Activated CD8-positive, alpha-beta memory T cell treated with anti-CD3 and anti-CD28 coated beads, Interleukin-2, amount 50 U/mL, for 24 hours (primary cell): ENCODE results near the gene CIB4.
"Not testable (repeated sequence)": the region's sequence is repeated elsewhere in the genome, so short reads cannot be mapped to it uniquely, and the experiment has no call there.

ENCODE experiments used
- DNase-seq: peaks from one replicate; pipeline ENCODE4 v3.0.0-alpha.2; 2020; ENCODE audit errors: extremely low read depth

CIB4 gene

DNA sequence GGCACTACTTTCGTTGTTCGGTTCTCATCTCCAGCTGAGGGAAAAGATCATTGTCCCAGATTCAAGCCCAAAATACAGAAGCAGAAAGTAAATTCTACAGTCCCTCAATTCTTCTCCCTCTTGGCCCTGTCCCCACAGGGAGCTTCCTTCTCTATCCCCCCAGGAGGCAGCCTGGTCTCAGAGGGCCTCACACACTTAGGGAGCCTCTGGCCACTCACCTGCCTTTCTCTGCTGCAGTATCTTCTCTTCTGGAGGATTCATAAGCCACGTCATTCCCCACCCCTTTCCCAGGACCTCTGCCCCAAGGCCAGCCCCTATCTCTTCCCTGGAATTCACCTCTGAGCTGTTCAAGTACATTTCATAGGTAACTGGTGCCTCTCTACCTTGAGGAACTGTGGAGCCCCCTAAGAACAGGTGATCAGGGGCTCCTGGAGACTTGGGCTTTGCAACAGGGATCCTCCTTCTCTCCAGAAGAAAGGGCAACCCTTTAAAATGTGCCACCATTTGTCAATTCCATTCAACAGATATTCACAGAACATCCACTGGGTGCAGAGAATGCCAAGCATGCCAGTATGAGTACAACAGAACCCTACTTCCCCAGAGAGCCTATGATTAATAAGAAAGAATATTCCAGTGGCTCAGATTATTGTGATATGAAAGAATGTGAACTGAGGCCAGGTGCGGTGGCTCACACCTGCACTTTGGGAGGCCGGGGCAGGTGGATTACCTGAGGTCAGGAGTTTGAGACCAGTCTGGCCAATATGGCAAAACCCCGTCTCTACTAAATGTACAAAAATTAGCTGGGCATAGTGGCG is 72.9 kb downstream of the CIB4 start:
- no peak for DNase-seq

DNA sequence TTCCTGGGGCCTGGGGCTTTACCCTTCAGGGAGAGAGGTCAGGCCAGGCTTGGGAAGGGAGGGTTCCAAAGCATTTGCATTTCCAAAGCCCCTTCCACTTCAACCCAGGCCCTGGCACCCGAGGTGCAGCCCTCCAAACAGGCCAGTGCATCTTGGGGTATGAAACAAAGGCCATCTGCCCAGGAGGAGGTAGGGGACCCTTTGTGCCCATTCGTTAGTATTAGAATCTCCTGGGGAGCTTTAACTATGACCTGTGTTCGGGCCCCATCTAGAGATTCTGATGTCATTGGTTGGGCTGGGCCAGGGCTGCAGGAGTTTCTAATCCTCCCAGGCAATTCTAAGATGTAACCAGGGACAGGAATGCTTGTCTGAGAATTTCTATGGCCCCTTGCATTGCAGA is 73.6 kb downstream of the CIB4 start:
- DNase-seq: no peak

DNA sequence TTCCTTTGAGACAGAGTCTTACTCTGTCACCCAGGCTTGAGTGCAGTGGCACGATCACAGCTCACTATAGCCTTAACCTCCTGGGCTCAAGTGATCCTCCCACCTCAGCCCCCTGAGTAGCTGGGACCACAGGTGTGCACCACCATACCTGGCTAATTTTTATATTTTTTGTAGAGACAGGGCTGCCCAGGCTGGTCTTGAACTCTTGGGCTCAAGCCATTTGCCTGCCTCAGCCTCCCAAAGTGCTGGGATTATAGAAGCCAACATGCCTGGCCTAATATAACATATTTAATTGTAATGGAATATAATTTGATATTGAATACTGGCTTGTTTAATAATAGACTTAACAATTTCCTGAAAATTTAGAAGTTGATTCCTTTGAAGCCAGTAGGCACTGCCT is 74.4 kb downstream of the CIB4 start:
- DNase-seq: not testable (repeated sequence)

DNA sequence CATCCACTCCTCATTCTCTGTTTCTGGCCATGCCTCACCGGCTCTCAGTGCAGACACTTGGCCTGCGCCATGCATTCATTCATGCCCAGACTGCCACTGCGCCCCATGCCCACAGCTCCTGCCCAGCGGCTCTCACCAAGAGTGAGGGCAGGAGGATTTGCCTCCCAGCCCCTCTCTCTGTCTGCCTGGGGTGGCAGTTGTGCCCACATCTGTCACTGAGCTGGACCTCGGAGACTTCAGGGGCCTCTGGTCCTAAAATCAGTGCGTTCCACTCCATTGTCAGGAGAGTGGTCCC is 75.1 kb downstream of the CIB4 start:
- no peak for DNase-seq

DNA sequence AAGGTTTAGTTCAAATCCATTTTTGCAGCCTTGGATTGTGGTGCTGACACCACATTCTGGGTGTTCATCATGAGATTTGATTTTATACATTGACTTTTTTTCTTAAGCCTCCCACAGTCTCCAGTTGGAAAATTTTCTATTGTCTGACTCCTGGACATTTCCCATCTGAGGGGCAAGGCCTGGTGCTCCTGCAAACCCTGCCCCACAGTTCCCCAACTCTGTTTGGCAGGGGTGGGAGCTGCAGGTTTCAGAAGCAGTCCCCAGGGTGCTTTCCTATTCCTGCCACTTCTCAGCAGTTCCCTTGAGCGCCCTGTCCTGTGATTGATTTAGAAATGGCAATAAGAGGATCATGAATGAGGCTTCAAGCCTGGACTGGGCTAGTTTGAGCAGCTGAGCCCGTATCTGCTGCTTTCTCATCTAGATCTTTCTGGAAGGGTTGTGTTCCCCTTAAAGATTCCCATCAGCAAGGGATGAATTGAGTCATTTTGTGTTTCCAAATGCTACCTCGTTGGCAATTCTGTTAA is 77.0 kb downstream of the CIB4 start:
- DNase-seq: no peak

DNA sequence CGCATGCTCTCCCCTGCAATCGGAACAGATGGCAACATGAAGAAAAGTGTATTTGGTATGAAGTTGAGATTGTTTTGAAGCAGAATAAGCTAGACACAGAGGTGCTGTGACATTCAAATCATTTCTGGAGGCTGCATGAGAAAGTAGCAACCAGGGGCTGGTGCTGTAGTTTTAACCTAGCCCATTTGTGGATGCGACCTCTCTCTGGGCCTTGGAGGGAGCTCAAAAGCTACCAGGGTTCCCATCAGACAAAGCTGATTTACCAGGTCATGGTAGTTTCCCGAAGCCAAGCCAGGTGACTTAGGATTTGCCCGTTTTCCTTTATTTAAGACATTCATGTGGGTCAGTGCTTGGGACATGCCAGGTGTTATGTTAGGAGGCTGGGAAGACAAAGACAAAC is 77.5 kb downstream of the CIB4 start:
- DNase-seq: no peak

DNA sequence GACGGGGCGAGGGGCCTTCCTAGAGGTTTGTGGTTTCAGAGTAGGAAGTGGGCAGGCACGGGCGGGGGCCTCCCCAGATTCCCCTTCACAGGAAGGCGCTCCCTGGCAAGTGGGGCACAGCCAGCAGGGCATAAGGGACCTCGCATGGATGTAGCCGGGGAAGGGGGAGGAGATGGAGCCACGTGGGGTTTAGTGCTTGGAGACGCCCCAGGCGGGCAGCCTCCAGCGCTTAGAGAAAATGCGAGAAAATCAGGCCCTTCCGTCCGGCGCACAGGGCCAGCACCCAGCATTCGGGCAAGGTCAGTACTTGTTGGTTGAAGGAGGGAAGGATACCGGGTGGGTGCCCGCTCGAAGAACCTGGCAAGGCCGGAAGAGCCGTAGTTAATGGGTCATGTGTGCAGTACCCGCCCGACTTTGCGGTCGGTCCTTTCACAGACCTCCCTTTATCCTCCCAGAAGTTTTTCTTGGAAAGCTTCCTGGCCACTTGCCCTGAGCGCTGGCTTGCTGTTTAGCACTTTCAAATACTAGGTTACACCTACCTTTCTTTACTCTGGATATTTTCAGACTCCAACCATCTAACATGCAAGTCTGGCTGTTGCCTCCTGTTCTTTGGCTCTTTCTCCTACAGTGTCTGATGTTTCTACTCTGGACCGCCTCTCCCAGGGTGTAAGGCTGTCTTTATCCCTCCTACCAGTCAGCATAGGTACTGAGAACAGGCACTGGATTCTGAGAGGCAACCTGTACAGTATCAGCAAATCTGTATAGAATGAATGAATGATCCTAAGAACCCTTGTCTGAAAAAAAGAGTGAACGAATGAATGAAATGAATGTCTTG is 78.1 kb downstream of the CIB4 start:
- DNase-seq: no peak

DNA sequence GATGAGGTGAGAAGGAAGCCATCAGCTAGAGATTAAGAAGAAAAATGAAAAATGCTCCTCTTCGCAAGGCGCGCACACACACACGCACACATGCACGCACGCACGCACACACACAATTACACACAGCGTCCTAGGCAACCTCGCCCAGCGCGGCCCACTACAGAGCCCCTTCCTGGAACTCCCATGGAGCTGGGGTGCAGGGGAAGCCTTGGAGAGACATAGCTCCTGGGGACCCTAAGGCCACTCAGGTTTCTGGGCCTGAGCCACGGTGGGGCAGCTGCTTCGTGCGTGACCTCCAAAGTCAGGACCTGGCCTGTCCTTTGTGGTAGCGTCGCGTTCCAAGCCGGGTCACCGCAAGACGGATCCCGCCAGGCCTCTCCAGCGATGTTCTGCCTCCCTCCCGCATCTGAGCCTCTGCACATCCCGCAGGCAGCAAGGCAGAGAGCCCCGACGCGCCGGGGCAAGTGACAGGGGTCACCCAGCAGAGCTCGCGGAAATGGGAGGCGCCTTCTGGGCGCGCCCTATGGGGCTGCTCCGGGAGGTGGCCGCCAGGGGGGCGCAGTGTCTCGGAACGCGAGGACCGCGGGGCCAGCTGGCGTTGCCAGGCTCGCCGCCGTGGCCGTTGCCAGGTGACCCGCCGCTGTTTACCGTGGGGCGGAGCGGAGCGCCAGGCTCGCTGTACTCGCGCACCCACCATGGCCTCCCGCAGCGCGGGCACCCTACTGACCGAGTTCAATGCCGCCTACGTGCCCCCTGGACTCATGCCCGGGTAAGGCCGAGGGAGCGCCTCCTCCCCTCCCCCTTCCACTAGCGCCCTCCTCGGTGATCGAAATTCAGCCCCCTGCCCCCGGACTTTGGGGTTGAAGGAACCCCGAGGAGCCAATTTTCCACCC is 79.0 kb downstream of the CIB4 start:
- no peak for DNase-seq

DNA sequence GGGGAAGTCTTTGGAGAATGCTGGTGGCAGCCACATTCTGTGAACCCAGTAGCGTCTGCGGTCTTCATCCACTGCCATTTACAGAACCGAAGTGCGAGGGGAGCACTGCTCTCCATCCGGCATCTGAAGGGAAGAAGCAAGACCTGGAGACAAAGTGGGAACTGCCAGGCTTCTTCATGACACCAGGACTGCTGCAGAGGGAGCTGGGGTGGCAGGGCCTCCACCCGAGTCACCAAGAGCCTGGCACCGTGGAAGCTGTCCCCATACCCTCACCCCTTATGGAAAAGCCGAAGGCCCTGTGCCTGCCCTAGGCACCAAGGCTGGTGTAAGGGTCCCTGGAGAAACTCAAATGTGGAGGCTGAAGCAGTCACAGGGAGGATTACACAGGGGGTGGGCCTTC is 79.8 kb downstream of the CIB4 start:
- no peak for DNase-seq

DNA sequence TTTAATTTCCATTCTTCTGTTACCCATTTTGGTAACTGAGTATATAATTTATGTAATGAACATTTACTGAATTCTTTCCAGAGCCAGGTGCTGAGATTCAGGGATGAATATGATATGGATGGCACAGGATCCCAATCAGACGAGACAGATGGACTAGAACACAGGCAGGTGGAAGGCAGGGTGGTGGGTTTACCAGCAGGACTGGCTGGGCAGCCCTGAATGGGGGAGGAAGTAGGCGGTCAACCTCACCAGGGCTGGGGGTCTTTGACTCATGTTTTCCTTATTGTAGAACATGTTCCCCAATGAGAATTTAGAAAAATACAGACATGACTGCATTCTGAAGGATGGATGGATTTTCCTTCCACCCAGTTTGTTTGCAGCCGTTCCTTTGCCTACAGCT is 80.3 kb downstream of the CIB4 start:
- no peak for DNase-seq

DNA sequence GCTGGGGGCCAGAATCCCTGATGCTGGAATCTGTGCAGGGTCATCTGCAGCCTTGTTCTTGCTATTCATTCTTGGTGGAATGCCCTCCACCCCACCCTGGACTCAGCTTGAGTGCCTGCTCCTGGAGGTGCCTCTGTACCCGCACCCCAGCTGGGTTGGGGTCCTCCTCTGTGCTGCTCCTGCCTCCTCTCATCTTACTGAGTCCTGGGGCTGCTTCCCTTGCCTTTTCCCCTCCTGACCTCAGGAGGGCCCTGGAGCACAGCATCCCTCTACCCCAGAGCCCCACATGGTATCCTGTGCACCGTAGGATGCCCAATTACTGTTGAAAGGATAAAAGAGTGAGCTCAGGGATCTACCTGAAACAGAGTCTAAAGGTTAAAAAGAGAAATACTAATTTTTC is 81.6 kb downstream of the CIB4 start:
- DNase-seq: no peak

DNA sequence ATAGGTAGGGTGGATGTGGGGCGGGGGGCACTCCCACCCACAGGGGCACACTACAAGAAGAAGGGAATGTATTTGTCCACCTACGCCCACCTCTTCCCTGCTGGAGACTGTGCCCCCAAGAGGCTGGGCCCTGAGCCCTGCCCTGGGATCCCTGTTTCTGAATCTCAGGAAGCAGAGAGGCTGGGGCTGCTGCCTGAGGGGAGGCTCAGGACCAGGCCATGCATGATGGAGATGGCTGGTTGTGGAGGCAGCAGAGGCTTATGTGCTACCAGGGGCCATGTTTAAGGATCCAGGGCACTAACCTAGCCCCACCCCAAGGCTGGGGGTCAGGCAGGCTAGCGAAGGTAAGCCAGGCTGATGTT is 82.1 kb downstream of the CIB4 start:
- no peak for DNase-seq

DNA sequence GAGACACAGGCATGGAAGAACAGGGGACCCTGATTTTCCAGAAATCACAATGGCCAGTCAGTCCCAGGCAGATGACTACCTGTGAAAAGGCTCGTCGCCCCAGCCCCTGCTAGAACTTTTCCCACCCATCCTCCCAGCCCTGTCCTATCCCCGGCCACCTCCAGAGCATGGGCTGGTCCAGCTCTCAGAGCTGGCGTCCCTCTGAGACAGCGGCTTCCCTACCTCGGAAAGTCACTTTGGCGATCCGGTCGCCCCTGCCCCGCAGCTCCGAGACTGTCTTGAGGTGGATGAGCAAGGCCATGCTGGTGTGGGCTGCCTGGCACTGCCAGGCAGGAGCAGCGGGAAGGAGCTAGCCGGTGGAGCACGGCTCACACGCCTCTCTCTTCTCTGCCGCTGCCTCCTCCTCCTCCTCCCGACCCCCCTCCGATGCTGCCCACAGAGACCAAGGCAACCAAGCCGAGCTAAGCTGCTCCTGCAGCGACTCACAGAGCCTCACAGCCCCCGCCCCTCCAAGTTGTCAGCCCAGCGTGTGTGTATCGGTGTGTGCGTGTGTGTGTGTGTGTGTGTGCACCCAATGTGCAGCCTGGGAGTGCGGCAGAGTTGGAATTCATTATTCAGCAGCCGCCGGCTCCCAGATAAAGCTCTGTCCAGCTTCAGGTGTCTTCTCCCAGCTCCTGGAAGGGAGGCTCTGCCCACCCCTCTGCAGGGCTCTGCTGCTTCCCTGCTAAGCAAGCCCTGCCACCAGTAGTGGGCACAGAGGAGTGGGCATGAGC is 82.7 kb downstream of the CIB4 start:
- DNase-seq: no peak

DNA sequence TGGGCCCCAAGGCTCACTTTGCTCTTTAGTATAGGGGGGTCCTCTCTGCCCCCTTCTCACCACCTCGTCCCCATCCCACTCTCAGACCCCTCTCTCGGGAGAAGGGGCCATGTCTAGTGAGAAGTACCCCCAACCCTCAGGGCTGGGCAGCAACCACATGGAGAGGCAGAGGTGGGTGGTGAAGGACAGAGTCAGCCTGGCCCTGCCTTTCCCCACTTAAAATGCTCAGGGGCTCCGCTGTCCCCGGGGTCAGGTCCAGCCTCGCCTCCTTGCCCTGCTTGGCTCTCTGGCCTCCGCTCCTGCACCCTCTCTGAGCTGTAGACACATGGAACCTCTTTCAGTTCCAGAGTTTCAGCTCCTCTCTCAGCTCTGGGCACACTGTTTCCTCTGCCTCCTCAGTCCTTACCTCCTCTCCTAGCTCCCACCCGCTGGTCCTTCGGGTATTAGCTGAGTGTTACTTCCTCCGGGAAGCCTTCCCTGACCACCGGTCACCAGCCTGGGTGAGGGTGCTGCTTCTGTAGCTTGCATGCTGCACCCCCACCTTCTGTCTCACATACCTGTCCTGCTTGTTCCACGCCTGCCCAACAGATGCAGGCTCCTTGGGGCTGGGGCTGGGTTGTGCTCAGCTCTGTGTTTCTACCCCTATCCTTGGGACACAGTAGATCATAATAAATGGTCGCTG is 83.8 kb downstream of the CIB4 start:
- no peak for DNase-seq

DNA sequence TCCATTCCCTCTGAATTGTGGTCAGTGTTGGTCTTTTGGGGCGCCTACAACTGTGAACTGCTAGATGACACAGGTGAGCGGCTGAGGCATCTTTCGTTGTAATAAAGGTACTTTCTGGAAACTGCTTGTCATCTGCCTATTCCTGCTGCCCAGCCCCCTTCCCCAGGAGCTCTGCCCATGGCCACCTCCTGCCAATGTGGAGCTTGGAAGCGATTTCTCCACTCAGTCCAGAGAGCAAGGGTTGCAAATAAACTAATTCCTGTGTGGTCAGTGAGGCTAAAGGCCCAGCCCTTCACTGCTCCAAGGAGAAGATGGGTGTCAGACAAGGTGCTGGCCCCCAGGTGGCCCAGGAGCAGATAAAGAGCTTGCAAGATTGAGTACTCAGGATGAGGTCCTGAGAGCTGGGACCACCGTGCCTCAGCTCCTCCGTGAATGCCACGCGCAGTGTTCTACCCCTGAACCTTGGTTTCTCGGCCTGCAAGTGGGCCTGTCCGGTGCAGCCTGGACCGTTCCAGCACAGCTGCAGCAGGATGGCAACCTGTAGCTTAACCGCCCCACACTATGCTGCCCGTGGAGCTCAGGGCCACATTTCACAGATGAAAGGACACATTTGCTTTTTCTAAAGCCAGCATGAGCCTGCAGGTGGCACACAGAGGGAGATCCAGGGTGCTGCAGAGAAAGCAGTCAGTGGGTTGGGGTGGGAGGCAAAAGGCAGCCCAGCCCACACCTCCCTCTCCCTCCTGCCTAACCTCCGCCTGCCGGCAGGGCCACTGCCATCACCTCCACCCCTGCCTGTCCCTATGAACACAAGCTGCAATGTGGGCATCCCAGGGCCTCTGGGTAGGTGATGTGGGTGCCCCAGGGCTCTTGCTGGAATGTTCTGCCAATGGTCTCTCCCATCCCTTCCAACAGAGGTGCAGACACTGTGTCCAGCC is 84.6 kb downstream of the CIB4 start:
- DNase-seq: no peak

DNA sequence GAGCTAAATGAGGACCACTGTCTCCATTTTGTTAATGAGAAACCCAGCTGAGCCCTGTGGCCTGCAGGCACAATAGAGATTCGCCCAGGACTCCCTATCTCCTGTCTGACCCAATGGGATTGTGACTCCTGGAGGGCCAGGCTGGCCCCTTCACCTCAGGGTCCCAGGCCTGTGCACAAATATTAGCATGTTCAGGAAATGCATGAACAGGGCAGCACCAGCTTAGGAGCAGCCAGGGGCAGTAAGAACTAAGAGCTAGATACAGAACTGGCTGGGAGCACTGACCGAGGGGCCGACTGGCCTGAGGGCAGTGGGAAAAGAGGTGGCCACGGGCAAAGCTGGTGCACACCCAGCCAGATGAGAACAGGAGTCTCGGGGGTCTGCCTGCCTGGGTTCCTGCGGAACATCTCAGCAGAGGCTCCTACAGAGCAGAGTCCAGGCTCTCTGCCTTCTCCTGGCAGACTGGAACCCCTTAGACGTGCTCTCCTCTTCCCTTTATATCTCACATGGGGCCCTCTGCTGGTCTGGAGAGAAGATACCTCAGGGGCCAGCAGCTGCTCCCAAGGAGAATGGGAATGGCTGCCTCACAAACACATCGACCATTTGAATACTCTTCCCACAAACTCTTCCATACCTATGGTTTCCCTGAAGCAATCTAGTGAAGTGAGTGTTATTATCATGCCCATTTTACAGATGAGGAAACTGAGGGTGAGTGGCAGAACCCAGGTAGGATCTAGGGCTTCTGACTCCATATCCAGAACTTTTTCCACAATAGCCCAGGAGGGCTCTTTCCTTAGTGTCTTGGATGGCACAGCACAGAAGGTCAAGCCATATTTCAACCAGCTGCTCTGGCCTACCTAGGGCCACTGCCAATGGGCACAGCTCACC is 85.7 kb downstream of the CIB4 start:
- no peak for DNase-seq

DNA sequence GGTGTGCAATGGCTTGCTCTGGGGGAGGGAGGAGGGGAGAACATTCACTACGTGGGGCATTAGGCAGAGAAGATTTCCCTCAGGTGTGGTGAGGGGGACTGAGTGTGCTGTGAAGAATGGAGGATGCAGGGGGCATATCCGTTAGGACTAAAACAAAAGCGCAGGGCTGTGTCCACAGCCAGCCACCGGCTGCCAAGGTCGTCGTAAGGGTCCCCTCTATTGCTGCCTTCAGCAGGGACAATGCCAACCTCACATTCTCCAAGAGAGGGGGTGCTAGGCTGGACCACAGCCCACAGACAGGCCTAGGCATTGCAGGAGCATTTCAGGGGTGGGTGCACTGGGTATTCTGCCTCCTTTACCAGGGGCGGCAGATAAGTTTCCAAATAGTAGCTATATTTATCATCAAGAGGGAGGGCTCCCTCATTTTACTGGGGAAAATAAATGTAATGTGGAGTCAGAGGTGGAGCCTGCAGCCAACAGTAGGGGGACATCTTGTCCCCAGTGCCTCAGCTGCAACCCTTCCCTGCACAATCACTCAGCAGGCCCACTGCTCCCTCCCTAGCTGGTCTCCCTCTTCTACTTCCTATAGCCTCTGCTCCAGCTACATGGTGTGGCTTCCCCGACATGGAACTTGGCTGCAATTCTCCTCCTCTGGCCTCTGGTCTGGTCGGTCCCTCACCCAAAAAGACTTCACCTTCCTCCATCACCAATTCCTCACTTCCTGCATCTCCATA is 88.4 kb downstream of the CIB4 start:
- DNase-seq: no peak
